Uterus (tissue), 2 donors: ENCODE results near the gene KCNQ1.

ENCODE experiments used
- POLR2A ChIP-seq, 2 donors: fragments of 450-650 bp; IDR thresholded peaks; one replicate each; pipeline ENCODE4 v1.6.1; 2016; ENCODE audit warnings: antibody characterized with exemption in 2 of 2, mild to moderate bottlenecking in 1 of 2, moderate library complexity in 1 of 2
- TF ChIP-seq, protein P1 (sequence below), 4 experiments: fragments of 200-600 bp in 2 of 4; fragments of 450-650 bp in 2 of 4; sonication (generic) in 2 of 4; IDR thresholded peaks; one replicate each; pipeline ENCODE4 v1.5.1; 2016 to 2019; ENCODE audit warnings: antibody characterized with exemption in 4 of 4, mild to moderate bottlenecking in 2 of 4, moderate library complexity in 1 of 4

DNA sequence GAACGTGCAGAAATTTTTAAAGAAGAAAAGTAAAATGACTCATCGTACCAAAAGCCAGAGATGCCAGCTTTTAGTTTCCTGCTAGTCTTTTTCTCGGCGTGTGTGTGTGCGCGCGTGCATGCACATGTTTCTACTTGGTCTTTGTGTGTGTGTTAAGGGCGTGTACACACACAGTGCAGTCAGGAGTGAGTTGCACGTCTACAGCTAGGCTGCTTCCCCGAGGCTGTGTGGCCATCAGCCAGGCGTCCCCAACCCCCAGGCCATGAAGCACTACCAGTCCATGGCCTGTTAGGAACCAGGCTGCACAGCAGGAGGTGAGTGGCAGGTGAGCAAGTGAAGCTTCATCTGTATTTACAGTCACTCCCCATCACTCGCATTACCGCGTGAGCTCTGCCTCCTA, 36.4 kb downstream of the KCNQ1 start:
- TF ChIP-seq, protein P1, sequence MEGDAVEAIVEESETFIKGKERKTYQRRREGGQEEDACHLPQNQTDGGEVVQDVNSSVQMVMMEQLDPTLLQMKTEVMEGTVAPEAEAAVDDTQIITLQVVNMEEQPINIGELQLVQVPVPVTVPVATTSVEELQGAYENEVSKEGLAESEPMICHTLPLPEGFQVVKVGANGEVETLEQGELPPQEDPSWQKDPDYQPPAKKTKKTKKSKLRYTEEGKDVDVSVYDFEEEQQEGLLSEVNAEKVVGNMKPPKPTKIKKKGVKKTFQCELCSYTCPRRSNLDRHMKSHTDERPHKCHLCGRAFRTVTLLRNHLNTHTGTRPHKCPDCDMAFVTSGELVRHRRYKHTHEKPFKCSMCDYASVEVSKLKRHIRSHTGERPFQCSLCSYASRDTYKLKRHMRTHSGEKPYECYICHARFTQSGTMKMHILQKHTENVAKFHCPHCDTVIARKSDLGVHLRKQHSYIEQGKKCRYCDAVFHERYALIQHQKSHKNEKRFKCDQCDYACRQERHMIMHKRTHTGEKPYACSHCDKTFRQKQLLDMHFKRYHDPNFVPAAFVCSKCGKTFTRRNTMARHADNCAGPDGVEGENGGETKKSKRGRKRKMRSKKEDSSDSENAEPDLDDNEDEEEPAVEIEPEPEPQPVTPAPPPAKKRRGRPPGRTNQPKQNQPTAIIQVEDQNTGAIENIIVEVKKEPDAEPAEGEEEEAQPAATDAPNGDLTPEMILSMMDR (IDR thresholded peaks at IDR 0.05), result no peak
- no peak for TF ChIP-seq POLR2A (IDR thresholded peaks at IDR 0.05)
